Stimulated activated CD8-positive, alpha-beta memory T cell treated with anti-CD3 and anti-CD28 coated beads, Interleukin-7, amount 100 ng/mL, for 24 hours (primary cell): ENCODE data around the gene DEFB112.

Experiments
- DNase-seq: peaks from one replicate; pipeline ENCODE4 v3.0.0-alpha.2; 2020; ENCODE audit warnings: low read depth

DEFB112 gene, protein sequence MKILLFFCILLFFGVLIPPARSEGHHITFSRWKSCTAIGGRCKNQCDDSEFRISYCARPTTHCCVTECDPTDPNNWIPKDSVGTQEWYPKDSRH

DNA sequence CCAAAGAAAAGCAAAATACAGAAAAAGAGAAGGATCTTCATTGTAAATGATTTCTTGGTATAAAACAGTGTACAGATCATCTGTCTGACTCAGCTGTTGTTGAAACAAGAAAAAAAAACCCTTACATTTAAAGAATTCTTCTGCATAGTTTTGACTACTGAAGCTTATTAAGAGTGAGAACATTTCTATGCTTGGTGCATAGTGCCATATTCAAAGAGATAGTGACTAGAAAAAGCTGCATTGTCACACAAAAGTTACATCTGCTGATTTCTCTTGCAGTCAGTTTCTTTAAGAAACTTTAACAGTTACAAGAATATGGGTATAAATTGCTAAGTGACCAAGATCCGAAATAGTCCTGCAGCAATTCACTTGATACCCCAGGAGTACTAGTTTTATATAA, at the start of gene DEFB112:
DEFB112 (minus strand) TSS at position 101 of the 400 bp plus-strand sequence; CDS start at position 41, 60 bp downstream.
- no peak for DNase-seq

DNA sequence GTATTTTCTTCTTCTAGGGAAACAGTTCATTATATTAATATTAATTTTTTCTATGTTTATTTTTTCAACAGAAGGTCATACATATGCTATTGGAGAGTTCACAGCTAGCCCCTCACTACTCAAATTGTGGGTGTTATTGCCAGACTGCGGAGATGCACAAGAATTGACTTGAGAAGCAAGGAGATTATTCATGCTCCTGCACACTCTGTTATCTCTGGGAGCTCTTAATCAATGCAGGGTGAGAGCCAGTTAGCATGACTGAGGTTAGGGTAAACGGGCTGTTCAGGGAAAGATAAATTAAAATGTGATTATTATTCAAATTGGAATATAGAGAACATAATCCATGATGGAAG, 48.9 kb upstream of the DEFB112 start:
- no peak for DNase-seq

DNA sequence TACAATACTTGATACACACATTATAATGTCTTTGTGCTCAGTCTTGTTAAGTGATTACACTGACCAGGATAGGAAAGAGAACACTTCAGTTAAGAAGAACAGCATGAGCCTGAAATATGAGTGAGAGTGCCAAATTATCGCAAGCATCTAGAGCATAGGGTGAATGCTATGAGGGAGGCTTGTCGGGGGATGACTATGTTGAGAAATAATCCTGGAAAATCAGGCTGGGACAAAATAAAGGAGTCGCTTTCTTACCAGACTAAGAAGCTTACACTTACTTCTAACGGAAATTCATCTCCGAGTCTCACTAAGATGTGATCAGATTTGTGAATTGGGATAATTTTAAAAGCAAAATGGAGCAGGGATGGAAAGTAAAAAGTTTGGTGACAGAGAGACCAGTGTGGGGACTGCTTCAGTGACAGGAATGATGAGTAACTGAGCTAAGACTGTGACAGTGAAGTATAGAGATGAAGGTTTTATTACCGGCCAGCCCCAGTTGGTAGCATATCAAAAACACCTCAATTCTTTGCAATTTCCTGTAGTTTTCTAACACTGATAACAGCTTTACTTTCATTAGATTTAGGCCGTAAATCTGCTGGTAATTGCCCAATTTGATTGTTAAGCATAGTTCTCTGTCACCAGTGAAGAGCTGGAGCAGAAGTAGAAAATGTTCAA, 48.4 kb upstream of the DEFB112 start:
- DNase-seq: no peak

DNA sequence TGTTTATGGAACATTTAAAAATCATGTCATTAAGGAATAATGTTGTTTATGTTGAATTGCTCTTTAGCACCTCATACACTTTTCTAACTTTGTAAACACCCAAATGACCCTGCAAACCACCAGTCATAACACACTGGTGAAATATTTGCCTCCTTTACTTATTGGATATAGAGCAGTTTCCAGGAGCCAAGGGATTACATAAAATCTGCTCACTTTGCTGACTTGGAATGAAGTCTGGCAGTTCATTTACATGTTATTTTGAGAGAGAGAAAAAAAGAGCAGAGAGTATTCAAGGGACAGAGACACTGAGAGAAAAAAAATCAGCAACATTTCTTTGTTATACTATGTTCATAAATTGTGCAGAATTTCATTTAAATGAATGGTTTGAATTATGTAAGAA, 46.6 kb upstream of the DEFB112 start:
- no peak for DNase-seq

DNA sequence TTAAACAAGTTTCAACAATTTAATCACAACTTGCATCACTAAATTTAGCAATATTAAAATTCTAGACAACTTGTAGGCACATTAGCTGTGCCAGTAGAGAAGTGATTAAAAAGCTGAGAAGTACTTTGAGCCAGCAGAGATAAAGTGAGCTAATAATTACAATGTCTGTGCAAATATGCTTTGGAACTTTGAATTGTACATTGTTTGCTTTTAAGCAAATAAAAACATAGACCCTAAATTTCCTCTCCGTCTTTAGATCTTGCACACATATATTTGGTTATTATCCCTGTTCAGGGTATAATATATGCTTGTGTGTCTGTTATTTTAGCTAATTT, 44.2 kb upstream of the DEFB112 start:
- no peak for DNase-seq

DNA sequence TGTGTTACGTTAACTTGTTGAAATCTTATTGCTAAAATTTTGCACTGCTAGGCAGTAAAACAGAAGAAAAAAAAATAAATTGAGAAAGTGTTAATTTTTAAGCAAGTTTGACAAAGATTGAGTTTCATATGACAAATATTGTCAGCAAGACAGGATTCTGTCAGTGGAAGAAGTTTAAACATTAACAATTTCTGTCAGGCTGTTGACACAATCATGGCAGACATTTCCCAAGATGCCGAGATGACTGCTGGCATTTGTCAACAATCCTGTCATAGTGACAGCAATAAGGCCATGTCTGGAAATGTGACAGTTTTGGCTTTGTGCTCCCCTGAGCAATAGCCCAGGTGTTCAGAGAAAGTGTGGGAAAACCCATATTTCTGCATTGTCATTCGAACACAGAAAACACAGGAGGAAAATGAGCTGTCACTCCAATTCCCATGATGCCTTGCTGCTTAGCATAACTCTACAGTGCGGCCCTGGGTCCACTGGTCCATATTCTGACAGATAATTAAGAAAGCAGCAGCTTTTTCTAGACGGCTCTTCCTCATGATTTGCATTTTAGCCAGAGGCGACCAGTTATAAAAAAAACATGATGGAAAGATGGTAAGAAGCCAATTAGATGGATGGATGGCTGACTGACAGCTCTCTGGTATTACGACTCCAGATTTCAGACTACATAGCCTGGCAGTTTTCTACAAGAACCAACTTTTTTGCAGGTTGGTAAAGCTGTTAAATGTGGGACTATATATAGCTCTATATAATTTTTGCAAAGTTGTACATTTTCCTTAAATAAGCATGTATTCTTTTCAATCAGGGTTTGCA, 43.6 kb upstream of the DEFB112 start:
- no peak for DNase-seq

DNA sequence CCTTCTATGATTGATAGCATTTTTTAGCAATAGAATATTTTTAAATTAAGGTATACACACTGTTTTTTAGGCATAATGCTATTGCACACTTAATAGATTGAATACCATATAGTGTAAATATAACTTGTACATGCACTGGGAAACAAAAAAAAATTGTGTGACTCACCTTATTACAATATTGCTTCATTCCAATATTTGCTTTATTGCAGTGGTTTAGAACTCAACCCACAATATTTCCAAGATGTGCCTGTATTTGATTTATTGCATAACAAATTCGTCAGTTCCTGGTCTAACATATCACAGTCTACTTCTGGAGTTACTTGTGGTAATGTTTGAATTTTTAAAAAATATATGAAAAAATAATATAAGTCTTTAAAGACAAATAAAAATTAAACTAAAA, 41.9 kb upstream of the DEFB112 start:
- DNase-seq: no peak

DNA sequence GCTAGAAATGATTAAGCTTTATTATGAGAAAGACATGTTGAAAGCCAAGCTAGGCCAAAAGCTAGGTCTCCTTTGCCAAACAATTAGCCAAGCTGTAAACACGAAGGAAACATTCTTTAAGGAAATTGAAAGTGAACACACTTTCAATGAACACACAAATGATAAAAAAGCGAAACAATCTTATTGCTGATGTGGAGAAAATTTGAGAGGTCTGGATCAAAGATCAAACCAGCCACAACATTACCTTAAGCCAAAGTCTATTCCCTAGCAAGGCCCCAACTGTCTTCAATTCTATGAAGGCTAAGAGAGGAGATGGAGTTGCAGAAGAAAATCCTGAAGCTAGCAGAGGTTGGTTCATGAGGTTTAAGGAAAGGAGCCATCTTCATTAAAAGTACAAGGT, 40.2 kb upstream of the DEFB112 start:
- no peak for DNase-seq

DNA sequence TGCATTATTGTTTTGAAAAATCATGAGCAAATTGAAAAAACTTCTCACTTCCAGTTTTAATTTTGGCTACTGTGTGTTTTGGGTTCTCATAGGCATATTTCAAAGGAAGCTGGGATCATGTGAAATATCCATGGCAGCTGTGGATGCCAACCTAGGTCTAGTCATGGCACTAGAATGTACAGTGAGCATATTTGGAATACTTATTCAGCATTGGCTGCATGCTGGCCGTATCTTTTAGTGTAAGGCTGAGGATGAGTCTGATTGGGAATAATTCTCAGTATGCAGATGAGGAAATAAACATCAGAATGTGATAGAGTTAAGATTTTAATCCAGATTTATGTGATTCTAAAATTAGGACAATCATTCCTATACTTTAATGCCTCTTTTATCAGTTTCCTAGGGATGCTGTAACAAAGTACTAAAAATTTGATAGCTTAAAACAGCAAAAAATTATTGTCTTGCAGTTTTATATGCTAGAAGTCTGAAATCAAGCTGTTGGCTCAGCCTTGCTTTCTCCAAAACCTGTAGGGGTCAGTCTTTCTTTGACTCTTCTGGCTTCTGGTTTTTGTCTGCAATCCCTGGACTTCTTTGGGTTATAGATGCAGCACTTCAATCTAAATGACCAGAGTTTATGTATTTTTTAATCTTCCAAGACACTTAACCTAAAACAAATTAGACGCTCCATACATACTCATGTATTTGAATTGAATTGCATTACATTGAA, 37.7 kb upstream of the DEFB112 start:
- no peak for DNase-seq

DNA sequence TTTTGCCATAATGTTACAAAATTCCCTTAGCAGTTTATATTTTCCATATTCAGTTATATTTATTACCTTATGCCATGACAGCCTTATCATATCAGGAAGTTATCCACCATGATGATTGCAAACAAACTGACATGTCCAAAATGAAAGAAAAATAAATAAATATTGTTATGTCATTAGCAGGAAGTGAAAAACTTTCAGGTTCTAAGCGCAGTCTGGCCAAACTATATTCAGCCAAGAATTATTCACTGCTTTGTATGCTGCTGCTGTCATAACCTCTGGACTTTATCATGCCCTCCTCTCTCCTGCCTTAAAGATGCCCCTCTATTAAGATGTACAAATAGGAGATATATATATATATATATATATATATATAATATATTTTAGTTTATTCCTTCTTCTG, 27.7 kb upstream of the DEFB112 start:
- no peak for DNase-seq

DNA sequence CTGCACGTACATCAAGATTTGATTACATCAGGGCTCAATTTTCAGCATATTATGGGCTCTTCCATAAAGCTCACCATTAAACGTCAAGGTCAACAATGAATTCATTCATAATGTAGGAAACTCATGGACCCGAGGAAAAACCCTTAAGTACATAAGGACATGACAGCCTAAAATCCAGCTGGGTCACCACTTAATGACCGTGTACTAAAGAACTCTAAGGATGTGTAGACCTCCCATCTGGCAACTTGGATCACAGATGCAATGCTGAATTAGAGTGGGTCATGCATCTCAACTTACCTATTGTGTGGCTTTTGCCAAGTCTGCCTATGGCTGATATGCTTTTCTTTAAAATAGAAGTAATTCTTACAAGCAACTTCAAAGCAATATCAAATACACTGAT, 26.7 kb upstream of the DEFB112 start:
- no peak for DNase-seq

DNA sequence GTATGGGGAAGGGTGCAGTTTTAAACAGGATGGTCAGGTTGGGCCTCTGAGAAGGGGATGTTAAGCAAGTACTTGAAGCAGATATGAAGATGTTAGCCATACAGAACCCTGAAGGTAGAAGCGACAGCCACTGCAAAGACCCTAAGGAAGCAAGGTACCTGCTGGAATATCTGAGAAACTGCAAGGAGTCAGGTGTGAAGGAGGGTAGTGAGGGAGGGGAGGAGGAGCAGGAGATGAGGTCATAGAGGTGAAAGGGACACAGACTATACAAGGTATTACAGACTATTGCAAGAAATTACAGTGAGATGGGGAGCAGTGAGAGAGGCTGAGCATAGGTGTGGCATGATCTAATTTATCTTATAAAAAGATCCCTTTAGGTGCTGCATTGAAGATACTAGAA, 22.2 kb upstream of the DEFB112 start:
- DNase-seq: no peak

DNA sequence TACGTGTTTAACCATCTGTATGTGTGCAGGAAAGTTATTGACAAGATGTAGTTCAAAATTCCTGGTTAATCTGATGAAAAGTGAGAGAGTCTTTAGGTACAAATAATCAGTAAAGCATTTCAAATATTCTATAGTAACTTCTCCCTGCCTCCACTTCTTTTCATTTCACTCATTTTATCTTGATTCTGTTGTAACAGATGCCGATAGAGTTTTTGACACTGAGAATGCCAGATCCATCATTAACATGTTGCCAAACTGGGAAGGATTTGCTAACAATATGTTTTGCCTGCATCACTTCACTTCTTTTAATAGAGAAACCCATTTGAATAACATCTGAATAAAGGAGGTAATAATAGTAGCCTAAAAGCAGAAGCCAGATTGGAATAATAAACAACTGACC, 20.4 kb upstream of the DEFB112 start:
- no peak for DNase-seq

DNA sequence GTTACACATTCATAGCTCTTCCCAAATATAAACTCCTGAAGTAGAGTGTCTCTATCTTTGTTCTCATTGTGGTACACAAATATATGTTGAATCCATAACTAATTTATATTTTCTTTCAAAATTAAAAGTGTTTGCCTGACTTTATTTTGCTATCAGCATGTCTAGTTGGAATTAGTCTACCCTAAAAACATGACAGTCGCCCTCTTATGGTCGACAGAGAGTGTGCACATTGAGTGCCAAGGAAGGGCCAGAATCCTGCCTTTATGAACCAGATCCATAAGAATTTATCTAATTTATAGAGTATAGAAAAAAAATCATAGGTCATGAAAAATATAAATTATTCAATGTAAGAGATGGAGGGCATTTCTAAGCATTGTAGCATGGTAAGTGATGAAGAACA, 12.3 kb upstream of the DEFB112 start:
- DNase-seq: no peak

DNA sequence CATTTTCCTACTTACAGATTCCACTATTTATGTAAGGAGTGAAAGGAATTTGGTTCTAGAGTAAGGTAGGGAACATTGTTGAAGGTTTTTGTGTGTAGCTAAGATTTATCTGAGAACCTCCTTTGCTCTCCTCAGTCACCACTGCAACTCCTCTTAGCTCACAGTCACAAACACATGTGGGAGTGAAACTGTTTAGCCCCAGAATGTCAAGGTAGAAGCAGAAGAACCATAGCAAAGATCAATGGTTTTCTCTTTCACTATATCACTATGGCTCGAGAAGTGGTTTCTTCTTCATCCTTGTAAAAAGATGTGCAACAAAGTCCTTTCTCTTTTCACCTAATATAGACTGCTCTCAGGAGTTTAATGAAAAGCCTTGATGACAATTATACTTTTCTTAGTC, 6.5 kb upstream of the DEFB112 start:
- DNase-seq: no peak

DNA sequence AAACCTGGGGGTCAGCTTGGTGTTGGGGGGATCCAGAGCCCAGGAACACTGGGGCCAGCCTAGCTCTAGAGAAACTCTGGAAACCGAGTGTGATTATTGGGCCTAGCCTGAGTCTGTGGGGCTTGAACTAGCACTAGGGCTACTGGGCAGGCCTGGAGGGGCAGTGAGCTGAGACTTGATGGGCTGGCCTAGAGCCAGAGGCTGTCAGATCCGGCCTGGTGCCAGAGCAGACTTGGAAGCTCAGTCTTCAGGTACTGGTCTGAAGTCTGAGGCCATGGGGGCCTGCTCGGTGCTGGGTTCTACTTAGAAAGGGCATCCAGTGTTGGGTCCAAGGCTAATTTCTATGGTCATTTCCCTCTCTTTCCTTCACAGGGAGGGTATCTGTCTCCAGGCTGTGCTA, 2.7 kb downstream of the DEFB112 start:
- DNase-seq: no peak

DNA sequence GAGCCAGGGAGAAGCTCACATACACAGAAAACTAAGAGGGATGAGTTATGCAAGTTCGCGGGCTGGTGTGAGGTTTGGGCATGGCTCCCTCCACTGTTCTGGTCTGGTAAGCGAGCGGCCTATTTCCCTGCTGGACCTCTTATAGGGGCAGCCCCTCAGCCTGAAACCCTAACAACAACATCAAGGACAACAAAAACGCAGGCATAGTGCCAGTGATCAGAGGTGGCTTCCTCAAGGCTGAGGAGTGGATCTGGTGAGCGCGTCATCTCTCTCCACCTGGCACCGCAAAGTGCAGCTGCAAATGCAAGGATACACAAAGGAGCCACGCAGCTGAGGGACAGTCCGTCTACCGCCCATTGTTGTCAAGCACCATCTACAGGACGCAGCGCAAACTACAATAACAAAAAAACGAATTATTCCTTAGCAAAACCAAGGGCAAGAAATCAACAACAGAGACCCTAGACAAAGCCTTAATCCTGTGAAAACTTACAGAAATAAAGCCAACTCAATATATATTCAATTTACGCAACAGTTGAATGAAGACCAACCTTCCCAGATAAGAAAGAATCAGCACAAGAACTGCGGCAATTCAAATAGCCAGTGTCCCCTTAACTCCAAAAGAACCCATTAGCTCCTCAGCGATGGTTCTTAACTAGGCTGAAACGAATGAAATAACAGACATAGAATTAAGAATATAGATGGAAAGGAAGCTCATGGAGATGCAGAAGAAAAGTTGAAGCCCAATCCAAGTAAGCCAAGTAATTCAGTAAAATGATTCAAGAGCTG, 18.8 kb downstream of the DEFB112 start:
- no peak for DNase-seq

DNA sequence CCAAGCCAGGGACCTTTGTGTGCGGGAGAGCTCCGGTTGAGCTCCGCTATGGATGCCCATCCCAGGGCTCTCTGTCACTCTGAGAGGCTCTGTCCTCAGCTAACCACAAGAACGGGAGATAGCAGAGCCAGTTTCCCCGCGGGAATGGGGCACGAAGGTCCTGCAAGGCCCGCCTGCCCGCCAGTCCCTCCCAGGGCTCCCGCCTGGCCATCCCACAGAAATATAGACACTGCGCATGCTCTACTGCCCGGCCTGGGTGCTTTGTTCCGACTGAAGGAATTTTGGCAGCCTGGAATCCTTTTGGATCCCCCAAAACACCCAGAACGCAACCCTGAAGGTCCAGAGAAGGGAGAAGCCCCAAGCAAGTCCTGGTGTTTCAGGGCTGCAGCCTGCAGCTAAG, 19.4 kb downstream of the DEFB112 start:
- no peak for DNase-seq

DNA sequence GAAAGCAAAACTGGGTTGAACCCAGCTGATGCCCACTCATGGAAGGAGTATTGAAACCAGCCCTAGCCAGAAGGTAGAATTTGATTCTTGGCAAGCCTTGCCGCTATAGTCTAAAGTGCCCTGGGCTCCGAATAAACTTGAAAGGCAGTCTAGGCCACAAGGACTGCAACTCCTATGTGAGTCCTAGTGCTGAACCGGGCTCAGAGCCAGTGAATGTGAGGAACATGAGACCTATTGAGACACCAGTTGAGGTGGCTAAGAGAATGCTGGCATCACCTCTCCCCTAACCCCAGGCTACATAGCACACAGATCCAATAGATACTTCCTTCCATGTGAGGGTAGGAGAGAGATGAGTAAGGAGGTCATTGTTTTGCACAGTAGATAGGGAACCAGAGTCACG, 24.5 kb downstream of the DEFB112 start:
- DNase-seq: no peak

DNA sequence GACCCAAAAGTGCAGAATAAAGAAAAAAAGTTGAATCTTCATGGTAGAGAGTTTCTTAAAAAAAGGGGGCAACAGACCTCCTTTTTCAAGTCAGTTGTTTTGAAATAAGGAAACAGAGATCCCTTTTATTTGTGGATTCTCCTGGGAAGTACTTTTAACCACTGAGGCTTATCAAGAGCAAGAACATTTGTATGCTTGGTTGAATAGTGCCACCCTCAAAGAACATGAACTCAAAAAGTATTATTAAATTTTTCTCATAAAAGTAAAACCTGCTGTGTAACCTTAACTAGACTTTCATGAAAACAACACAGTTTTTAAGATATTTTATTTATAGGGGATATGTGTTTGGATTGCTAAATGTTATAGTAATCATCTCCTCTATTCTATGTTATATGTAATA, 27.8 kb downstream of the DEFB112 start, which contains the start of gene DEFB110:
DEFB110 (minus strand) TSS at position 101 of the 400 bp plus-strand sequence; CDS start at position 42, 59 bp downstream.
- DNase-seq: no peak

DNA sequence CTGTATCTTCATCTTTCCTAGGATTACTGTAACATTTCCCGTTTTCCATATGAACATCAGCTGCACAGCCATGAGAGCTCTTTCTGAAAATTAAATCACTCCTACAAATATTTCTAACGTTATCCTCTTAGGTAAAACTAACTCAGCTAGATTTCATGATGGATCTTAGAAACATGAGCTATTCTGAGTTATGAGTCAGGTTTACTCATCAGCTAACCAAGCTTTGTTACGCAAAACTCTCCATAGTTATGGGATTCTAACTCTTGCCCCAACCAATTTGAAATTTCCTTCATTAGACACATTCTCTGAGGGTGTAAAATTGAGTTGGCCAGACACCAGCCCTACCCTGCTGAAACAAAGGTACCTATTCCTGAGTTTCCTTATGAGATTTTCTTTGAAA, 41.9 kb downstream of the DEFB112 start:
- DNase-seq: no peak

DNA sequence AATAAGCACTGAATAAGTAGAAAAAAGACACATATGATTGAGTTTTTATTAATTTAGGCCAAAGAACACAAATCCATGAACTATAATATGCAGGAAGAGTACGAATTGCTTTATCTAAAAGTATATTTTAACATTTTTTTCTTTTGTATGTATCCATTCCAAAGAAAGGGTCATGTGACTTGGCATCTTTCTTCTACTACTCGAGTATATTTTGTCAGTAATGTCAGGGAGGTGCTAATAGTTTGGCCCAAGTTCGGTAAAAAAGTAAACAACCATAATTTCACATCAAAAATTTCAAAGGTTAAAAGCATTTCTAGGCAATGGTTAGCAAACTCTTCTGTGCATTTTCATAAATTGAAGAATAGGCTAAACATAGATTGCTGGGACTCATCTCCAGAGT, 46.6 kb downstream of the DEFB112 start:
- DNase-seq: no peak
